ENCODE results near the gene DOCK1.

Gene DOCK1

DNA sequence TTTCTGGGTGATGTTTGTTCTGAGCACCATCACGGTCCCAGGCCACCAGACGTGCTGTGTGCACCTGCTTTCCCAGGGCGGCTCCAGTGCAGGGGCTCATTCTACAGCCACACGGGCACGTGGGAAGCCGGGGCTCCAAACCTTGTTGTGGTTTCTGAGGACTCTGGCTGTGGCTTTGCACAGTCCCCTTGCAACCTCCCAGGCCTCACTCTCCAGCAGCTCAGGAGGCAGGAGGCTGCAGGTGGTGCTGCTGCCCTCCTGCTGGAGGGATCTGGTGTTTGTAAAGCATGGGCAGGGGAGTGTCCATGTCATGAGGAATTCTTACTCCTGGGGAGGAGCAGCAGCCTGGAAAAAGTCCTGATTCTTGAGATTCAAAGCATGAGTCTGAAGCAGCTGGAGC lies 236.9 kb downstream of the DOCK1 start:
- no peak for DNase-seq (ENCODE audit: low spot score)

DNA sequence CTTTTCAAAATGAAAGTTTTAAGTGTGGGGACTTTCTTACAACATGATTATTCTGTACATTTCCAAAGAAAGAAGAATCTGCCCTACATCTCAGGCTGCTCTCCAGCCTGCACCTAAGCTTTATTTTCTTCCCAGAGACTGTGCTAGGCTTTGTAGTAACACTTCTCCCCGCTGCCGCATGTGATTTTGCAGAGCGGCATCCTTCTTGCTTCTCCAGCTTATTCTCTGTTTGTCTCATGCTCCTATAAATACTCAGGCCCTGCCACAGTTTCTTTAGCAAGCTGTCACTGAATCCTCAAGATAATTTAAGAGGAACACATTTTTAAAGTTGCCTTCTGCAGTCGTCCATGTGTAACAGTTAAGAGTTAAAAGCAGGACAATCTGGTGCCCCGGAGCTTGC lies 237.6 kb downstream of the DOCK1 start:
- no peak for DNase-seq (ENCODE audit: low spot score)

DNA sequence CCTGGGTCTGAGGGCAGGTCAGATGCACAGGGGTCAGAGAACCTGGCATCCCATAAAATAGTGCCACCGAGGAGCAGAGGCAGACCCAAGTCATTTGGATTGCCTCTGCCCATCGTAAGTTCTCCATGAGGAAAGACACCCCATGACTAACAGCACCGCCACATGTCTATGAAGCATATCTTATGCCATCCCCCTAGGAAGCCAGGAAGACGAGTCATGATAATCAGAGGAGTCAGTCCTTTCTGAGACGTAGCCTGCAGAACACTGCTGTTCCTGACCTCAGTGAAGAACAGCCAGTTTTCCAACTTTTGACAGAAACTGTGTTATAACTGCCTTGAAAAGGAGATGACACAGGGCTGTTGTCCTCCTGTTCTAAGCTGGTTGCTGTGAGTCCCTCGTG lies 239.9 kb downstream of the DOCK1 start:
- no peak for DNase-seq (ENCODE audit: low spot score)

DNA sequence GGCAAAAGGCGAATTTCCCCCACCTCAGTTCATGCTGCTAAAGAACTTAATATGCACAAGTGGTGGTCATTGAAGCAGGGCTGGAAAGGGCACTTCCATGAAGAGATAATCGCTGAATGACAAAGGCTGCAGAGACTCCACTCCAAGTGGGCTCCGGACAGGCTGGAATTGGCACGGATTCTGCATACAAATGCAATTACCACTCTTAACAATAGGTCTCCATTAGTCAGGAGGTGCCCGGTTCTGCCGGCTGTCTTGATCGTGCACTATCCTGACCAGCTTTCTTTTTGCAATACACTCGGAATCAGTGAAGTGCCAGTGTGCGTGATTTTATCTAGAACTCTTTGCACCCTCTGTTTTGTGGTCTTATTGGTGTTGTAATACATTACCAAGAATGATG lies 241.4 kb downstream of the DOCK1 start:
- DNase-seq (ENCODE audit: low spot score), result no peak

DNA sequence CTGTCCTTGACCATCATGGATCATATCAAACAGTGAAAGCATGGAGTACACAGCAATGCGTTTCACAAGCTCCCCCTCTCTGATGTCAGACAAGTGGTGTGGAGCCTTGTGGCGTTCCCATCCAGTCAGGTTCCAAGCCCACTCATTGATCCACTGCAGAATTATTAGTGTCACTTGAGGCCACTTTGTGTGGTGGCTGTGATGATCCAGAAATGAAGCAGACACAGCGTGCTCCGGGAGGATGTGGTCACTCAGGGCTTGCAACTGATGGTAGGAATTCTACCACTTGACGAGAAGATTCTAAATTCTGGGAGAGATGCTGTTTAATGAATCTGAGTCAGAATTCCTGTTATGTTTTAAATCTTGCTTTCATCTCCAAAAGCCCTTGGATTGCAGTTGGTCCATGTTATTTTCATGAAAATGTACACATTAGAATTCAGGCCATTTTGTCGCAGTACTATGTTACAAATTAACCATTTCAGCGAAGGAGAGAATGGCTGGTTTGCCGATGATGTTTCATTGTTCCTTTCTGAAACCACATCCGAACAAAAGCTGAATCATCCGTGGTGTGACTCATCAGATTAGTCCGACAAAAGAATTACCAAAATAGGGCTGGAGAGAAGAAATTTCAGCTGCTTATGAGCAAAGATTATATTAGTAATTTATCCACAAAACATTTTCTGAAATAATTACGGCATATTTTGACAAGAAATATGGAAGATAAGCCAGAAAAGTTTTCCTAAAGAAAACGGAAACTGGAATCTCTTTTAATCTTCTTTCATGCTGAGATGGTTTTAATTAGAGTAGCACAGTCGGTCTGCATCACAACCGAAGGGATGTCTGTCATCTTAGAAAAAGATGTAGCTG lies 243.1 kb downstream of the DOCK1 start:
- no peak for DNase-seq (ENCODE audit: low spot score)

DNA sequence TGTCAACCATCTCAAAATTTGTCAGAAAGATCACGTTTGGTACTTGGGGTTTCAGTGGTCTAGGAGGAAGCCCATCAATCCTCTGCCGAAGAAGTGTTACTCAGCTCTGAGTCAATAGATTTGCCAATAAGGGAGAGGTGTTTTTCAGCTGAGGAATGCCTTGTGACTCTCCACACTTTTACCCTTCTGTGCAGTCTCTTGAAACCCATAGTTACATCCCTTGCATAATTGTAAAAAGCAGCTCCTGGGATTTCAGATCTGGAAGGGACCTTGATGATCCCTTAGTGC lies 243.6 kb downstream of the DOCK1 start:
- no peak for DNase-seq (ENCODE audit: low spot score)

DNA sequence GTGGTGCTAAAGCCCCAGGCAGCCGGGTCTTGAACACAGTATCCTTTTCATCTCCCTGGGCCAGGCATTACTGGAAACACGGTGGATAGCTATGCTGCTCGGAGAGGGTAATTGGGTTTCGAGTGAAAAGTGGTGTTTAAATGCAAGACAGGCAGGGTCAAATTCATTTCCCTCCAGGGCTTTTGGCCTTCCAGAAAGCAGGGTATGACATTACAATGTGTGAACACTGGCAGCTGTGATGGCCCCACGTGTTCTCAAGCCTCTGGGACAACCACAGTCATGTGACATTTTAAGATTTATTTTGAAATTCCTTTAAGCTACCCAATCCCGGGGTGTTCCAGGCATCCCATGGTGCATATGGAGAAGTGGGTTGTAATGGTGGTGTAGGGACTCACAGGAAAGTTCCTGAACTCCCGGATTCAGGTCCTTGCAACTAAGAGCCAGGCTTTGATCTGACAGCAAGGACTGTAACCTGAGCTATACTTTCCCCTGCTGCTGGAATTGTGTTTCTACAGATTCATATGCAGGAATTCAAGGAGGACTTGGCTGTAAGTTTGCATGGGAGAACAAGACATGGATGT lies 244.4 kb downstream of the DOCK1 start:
- DNase-seq (ENCODE audit: low spot score), result no peak

DNA sequence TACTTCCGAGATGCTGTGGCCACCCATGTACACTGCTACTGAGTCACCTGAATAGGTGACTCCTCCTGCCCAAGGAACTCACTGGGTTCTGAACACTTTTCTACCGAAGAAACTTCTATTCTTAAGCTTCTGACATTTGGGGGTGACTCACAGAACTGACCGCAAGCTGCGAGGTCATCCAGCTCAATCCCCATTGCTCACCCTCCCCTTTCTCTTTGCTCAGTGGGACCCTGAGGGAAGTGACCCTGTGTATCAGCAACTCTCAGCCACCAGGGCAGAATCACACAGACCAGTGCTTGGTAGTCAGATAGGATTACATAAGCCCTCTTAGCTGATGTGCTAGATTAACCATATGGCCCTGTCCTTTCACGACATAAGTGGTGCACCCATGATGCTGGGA lies 244.9 kb downstream of the DOCK1 start:
- no peak for DNase-seq (ENCODE audit: low spot score)

DNA sequence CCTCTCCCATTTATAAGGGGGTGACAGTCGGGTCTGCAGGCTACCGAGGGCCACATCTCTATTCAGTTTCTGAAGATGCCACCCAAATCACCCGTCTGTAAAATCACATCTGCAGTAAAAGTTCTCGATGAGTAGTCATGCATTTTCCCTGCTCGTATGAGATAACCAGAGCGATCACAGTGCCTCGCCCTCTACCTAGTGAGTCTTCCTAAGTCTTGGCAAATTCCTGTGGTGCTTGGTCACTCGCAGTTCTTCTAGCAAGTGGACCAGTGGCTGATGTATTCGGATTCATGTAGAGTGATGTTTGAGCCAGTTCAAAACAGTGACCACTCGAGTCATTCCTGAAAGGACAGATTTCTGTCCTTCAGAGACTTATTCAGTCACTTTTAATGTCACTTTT lies 246.3 kb downstream of the DOCK1 start:
- DNase-seq (ENCODE audit: low spot score), result no peak

DNA sequence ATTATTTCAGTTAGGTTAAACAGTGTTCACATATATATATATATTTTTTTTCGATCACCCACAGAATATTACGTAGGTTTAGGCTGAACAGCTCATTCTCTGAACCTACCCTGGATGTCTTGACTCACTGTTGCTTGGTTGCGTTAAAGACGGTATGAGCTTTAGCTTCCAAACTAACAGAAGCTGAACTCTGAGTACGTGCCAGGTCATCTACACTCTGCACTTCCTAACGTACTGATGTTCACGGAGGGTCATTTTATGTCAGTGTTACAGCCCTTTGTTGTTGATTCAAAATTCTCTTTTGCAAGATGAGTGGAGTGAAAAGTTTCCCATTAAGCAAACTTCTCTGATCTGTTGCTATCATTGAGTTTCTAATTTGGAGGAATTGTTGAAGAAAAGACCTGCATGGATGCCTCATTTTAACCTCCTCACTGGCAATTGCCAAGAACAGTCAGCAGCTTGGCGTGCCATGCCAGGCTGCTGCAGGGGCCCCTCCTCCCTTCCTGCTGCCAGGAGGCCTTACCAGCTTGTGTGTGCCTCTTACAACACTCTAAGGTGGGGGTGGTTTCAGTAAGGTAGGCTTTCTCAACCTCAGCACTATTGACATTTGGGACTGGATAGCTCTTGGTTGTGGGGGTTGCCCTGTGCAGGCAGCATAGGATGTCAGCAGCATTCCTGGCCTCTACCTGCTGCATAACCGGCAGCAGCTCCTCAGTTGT lies 246.9 kb downstream of the DOCK1 start:
- DNase-seq (ENCODE audit: low spot score), result no peak

DNA sequence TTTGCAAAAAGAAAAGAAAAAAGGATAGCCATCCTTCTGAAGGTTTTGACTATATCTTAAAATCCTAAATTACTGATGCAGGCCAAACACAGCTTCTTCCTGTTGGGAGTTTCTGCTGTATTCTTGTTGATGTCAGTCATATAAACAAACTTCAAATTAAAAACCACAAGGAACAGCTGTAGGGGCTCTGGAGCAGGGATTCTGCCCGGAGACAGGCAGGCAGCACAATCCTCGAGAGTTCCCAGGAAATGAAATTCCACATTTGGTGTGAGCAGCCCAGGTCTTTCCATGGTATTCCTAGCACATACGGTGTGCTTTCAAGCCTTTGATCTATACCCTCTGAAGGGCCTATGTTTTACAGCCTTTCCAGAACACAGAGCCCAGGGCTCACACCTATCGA lies 248.0 kb downstream of the DOCK1 start:
- no peak for DNase-seq (ENCODE audit: low spot score)

DNA sequence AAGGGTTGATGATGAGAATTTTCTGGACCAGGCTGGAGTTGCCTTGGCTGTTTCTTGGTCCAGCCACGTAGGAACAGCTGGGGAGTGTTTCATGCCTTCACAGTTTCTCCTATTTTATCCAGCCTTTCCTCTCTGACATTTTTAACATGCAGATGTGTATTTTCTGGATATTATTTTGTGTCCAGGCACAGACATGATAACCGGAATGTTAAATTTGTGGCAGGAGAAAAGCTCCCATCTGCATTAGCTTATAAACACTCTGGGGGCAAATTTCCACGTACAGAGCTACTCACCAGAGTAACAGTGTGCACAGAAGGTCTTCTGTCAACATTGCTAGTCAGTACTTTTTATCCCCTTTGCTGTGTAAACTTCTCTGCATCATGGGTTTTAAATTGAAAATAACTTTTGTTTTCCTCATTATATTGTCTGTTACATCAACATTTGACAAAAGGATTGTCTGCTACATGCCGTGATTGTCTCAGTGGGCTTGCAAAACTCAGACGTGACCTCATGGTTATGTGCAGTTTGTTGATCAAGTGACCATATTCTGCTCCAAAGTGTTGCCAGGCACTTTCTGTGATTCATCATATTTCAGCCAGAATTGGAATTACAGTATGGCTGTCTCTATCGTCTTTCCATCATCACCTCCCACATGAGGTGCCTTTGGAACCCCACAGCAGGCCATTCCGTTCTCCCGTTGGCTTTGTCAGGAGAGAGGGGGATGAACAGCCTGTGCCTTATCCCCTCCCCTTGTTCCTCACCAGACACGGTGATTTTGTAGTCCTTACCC lies 249.8 kb downstream of the DOCK1 start:
- DNase-seq (ENCODE audit: low spot score), result no peak

DNA sequence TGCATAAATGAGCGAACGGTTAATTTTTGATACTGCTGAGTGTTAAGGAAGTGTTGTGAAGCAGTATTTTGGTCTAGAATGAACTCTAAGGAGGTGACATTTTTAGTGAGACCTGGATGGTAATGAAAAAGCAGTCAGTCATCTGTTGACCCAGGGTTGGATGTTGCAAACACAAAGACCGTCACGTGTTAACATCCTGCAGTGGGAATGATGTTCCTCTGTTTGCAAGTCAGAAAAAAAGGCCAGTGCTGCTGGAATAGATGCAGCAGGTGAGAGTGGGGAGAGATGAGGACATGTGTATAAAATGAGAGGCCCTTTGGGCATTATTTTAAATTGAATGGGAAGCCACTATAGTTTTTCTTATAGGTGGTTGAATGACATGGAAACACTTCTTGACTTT lies 251.9 kb downstream of the DOCK1 start:
- no peak for DNase-seq (ENCODE audit: low spot score)

DNA sequence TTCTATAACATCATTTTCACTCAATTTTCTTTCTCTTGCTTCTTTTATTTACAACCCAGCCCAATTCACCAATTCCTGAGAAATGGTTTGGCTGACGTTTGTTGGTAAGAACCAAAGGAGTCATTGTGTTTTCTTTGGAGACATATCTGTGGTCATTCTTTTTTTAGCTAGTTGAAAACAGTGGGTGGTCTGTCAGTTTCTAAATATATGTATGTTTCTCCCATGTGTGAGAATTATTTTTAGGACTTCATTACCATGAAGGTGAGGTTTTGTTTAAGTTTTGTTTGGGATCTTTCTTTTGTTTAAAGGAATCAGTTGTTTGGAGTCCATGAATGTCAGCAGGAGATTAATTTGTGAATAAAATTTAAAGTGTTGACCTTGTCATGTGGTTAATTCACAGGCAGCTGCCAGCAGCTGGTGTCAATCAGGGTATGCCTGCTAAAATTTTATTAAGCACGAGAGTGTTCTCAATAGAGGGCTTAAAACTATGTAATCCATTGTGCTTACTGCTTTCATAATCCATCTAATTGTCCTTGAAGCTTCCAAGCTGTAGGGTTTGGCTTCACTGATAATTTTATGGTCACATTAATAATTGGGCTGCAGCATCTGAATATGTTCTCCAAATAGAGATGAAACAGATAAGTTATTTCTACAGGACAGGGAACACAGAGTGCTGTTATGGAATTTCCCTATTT lies 252.4 kb downstream of the DOCK1 start:
- no peak for DNase-seq (ENCODE audit: low spot score)

DNA sequence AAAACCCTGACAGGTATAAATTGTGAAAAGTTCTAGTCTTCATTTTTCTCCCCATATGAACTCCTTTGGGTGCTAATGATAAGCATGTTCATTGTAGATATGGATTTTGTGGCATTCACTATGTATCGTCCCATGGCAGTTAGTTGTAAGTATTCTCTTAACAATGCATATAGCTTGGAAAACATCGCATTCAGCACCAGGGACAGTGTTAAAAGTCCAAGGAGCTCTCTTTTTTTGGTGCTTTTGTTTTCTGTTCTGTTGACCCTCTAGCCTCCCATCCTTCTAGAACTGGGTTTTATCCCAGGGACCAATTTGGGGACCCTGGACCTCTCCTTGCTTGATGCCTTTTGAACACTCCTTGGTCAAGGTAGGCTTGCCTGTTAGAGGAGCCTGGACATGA lies 253.4 kb downstream of the DOCK1 start:
- DNase-seq (ENCODE audit: low spot score), result no peak

DNA sequence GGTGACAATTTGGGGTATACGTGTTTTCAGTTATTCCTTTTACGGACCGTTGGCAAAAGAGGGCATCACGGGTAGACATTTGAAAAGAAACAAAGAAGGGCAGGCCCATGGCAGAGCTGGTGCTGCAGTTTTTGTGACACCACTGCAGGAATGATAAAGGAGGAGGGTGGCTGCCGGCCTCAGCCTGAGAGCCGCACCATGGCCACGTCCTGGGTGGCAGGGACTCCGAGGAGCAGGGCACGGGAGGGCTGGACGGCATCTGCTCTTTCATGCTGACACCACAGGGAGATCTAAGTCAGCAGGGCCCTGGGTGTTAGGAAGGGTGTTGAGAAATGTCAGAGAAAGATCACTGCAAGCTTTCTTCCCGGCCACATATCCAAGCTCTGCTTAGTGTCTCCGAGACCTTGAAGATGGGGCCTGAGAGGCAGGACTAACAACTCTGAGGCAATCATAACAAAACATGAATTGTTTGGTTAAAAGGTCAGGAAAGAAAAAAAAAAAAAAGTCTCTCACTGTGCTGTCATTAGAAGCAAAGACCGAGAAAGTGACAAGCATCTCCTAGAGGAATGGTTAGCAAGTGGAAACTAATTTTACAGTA lies 254.5 kb downstream of the DOCK1 start:
- no peak for DNase-seq (ENCODE audit: low spot score)

DNA sequence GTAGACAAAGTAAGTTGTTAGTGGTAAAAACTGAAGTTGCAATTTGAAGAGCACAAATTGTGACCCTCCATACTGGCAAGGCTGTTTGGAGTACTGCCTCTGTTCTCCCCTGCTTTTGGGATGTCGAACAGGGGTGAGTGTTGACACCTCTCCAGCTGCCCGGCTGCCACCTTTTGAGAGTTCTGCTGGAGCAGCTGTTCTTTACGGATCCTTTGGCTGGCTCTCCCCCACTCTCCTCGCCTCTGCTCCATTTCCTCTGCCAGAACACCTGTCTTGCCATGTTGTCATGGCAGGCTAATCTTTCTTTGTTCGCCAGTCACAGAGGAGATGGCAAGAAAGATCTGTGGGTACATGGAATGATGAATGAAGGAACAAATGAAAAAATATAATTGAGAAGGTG lies 256.3 kb downstream of the DOCK1 start:
- no peak for DNase-seq (ENCODE audit: low spot score)

DNA sequence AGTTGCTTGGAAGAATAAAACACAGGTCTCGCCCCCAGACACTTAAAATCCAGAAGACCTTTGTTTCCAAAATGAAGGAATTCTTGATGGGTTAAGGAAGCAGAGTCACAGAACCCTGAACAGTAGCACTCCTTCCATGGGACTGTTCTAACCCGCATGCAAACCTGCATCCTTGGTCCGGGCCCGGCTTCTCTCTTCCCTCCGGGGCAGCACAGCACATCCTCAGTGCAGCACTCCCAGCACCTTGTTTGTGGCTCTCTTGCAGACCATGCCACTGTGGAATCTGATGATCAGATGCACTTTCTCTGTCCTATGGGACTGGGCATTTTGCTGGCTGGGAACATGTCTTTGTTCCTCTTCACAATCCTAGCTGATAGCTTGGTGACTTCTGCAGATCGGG lies 257.6 kb downstream of the DOCK1 start:
- DNase-seq (ENCODE audit: low spot score), result no peak

DNA sequence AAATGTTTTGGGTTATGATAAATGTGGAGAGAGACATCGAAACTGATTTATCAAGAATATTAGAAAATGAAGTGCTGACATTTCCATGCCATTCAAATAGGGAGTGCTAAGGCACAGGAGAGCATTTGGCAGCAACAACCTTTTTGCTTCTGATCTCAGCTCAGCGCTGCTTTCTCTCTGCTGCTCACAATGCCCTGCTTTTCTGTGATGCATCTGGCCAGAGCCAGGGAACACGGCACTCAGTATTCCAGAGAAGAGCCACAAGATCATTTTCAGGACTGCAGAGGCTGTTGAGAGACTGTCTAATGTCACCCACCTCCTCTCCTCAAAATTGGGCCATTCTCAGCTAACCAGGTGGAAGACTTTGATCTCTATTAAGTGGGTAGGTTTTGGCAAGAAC lies 263.0 kb downstream of the DOCK1 start:
- DNase-seq (ENCODE audit: low spot score), result no peak

DNA sequence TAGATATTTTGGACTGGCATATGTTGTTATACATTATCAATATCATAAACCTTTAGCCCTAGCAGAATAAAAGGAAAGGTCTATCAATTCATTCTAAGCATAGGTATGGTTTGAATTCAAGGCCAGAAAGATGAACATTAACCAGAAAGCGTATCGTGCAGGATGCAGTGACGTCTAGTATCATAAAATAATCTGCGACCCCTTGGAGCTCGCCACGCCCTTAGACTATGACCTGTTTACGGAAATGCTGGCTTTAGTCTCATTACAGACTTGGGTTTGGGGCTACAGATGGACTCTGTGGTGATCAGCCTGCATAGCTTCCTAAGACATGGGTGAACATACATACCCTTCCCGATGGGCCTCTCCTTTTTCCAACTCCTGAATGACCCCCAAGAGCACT lies 269.6 kb downstream of the DOCK1 start:
- DNase-seq (ENCODE audit: low spot score), result no peak

DNA sequence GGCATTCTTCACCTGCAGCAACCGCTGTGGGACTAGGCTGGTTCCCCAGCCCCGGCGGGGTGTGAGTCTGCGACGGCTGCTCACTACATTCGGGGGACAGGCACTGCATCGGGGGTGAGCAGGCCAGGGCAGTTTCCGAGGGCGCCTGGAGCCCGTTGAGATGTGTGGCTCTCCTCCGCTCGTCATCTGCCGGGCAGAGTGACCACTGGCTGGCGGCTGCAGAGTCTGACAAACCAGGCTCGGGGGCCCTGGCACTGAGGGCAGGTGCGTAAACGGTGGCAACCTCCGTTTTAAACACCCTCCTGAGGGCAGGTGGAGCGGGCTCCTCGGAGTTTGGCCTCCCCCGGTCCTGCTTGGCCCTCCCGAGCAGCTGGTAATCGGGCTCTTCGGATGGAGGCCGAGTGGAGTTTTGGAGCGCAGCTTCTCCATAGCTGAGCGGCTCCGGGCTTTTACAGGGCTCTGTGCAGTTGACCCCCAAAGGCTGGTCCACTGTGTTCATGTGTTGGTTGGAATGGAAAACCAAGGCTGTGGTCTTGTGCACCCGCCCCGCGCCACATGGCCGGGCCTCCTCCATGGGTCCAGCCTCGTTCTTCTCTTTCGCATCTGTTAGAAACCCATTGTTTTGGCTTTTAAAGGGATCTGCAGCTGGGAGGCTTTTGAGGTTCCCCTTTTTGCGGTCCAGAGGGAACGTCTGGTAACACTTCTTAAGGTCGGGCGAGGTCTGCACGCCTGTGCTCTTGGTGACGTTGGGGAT lies 270.3 kb downstream of the DOCK1 start:
- DNase-seq (ENCODE audit: low spot score), result no peak

Measured in hematopoietic multipotent progenitor cell treated with erythropoietin and hydrocortisone succinate and interleukin-3 and kit ligand, for 15 days (in vitro differentiated cells).